8988T (cell line): ENCODE data around the gene C16orf86.

ENCODE experiments used
- DNase-seq: peaks from one replicate; pipeline ENCODE4 v3.0.0; 2011

Gene C16orf86, protein sequence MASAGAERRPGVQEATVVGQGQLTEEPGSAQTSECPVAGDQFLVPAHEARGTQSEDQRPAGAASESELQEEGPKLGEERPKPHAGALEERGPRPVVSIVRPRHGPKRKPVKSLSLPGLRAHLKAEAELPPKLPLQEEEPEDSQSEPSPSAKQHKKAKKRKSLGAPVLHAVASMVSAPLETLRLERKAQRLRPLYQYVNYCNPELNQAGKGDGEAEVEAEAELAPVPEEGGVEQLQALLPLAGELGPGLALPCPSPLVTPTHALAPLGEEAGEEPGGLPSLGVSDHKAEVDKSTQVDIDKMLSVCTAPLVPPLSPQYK

GRCh38 chr16:67666559-67667452 is at the start of gene C16orf86, which contains the start of gene ENKD1:
TSS of gene C16orf86 (plus strand) at chr16:67666814. CDS start at chr16:67666971, 157 bp downstream.
TSS of gene ENKD1 (minus strand) at chr16:67666750. CDS start at chr16:67666442, 308 bp downstream.
- DNase-seq: peak; percentile 100

DNA sequence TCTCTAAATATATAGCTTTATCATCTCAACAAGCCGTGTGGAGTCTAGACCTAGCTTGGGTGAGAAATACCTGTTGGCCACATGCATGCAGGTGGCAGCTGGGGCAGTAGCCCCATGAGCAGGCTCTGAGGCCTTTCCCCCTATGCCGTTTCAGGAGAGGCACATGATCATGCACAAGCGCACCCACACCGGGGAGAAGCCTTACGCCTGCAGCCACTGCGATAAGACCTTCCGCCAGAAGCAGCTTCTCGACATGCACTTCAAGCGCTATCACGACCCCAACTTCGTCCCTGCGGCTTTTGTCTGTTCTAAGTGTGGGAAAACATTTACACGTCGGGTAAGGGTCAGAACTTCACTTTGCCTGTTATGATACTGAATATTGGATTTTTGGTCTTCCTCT is 38.4 kb upstream of the C16orf86 start:
- DNase-seq: no peak

- no peak for DNase-seq
These were observed 34.0 kb upstream of the C16orf86 start for GRCh38 chr16:67632415-67633172.

DNA sequence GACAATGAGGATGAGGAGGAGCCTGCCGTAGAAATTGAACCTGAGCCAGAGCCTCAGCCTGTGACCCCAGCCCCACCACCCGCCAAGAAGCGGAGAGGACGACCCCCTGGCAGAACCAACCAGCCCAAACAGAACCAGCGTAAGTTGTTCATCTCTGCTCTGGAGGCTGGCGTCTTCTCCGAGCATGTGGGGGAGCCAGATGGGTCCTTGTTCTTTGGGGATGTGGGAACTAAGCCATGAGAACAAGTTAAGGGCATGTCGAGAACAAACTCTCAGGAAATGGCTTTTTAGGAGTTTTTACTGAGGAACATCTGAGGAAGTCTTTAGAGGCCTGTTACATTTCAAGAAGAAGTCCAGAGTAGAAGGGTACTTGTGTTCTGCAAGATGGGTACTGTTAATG is 29.9 kb upstream of the C16orf86 start:
- no peak for DNase-seq

GRCh38 chr16:67637625-67638024 is 29.0 kb upstream of the C16orf86 start:
- DNase-seq: no peak

DNA sequence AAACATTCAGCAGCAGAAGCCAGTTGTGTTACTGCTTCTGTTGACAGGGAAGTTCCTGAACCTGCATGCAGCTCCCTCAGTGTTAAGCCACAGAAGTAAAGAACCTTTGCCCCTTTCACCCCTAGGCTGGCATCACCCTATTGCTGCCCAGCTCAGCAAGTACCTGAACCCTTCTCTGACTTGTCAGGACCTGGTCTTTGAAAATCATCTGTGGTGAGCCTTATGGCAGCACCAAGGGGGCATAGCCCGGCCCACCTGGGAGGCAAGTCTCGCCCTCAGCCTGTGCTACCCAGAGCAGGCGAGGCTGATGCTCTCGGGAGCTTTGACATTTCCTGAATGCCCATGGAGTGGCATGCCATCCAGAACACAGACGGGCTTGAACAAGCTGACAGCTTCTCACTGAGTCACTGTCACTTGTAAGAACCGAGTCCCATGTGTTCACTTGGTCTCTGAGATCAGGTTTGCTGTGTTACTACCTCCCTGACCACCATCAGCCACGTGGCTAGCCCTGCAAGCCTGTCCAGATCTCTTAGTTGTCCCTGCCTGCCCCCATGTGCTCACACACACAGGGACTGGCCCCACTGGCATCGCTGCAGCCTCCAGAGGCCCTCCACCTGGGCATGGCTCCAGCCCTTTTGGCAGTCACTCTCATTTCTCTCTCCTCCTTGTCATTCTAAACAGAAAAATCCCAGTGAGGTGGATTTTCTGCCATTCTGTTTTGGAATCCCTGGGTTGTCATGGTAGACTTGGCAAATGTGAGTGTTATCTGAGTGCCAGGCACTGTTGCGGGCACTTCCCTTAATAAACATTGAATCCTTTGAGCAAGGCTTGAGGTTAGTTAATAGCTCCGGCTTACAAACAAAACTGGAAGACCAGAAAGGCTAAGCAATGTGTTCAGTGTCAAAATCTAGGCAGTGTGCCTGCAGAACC is 24.6 kb upstream of the C16orf86 start:
- peak; percentile 42 for DNase-seq

GRCh38 chr16:67644038-67644437 is 22.6 kb upstream of the C16orf86 start:
- DNase-seq: no peak

DNA sequence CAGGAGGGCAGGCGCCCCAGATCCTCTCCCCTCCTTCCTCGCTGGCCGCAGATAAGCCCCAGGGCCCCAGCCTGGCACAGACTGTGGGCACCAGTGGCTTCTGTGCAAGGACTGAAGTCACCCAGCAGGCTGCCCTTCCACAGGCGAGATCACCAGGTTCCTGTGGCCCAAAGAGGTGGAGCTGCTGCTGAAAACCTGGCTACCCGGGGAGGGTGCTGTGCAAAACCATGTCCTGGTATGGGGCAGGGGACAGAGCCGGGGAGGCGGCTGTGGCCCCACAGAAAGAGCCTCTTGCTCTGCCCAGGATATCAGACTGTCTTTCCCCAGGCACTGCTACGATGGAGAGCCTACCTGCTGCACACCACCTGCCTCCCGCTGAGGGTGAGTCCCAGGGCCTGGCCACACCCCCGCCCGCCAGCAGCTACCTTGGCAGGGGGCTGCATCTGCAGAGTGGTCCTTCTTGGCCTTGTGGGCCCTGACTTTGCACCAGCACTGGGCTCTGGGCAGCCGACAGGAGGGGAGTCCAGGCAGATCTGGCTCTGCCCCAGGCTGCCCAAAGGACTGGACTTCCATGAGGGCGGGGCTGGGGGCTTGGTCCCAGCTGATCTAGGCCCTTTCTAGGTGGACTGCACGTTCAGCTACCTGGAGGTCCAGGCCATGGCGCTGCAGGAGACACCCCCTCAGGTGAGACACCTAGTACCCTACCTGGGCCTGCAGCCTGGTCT is 21.1 kb upstream of the C16orf86 start:
- DNase-seq: peak; percentile 51

GRCh38 chr16:67647111-67647651 is 19.4 kb upstream of the C16orf86 start:
- DNase-seq: peak; percentile 86

- no peak for DNase-seq
These were observed 18.9 kb upstream of the C16orf86 start for GRCh38 chr16:67647681-67648080.

GRCh38 chr16:67648088-67648763 is 18.4 kb upstream of the C16orf86 start:
- DNase-seq: peak; percentile 58

GRCh38 chr16:67648764-67649407 is 17.7 kb upstream of the C16orf86 start:
- peak; percentile 62 for DNase-seq

GRCh38 chr16:67649494-67649931 is 17.1 kb upstream of the C16orf86 start:
- DNase-seq: peak; percentile 70

- DNase-seq: peak; percentile 51
These were observed 16.6 kb upstream of the C16orf86 start for GRCh38 chr16:67650023-67650422.

DNA sequence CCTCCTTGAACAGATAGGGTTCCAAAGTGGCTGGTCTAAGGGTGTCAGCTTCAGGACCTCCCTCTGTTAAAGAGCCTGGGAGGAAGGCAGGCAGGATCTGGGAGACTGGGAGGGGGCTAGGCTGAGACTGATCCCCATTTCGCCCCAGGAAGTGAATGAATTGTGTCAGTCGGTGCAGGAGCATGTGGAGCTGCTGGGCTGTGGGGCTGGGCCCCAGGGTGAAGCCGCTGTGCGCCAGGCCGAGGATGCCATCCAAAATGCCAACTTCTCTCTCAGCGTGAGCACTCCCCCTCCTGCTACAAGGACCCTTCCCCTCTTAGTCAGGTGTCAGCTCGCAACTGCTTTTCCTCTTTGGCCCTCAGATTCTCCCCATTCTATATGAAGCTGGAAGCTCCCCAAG is 15.6 kb upstream of the C16orf86 start:
- DNase-seq: peak; percentile 45

DNA sequence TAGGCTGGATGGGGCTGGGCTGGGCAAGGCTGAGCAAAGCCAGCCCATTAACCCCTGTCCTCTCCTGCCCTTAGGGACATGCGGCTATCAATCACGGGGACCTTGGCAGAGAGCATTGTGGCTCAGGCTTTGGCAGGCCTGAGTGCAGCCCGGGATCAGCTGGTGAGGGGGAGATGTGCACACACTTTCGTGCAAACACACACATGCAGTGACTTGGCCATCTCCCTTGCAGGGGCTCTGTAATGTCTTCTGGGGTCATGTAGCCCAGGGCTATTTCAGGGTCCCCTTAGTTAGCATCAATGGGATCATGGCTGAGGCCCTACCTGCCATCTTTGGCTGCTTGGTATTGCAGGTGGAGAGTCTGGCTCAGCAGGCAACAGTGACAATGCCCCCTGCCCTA is 14.8 kb upstream of the C16orf86 start:
- DNase-seq: peak; percentile 63

DNA sequence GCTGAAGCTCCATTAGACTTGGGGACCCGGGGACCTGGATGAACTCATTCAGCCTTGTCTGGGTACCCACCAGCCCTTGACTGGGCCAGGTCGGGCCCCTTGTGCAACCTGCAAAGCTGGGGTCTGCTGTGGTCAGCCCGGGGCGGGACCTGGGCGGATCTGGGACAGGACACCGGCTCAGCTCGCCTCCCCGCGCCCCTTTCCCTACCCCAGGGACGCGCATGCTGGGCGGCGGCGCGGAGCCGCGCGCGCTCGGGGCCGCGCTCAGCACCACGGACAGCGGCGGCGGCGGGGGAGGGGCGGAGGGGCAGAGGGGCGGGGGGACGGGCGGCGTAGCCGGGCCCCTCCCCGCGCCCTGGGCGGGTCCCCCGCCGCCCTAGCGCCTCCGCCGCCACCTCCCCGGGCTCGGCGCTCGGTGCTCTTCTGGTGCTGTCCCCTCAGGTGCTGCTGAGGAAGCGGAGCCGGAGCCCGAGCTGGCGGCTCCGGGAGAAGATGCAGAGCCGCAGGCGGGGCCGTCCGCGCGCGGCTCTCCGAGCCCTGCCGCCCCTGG is 14.0 kb upstream of the C16orf86 start:
- peak; percentile 100 for DNase-seq

DNA sequence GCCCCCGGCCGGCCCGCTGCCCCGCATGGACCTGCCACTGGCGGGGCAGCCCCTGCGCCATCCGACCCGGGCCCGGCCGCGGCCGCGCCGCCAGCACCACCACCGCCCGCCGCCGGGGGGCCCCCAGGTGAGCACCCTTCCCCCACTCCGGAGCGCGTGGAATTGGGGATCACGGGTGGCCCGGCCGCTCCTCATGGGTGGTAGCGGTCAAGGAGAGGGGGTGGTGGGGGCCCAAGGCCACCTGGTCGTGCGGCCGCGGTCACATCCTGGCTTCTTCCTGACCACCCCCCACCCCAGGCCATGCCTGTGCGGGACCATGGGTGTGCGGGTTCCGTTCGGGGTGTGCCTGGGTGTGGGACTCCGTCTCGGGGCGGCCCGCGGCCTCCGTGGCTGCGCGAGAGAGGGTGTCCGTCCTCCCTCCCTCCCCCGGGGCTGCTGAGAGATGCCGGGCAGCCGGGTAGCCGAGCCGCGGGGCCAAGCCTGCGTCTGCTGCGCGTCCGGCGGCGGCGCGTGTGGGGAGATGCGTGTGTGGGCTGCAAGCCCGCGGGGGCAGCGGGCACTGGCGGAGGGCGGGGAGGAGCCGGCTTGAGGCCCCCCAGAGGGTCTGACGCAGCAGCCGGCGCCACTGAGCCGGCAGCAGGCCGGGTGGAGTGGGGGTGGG is 13.4 kb upstream of the C16orf86 start:
- DNase-seq: peak; percentile 84
